Parathyroid adenoma (tissue), 2 donors: ENCODE measurements around the gene CD302.

Experiments
- H2AFZ ChIP-seq: fragments of 300-600 bp; sonication (generic); one replicate; pipeline ENCODE4 v1.7.0; 2017; ENCODE audit warnings: antibody characterized with exemption, mild to moderate bottlenecking
- H3K27ac ChIP-seq: fragments of 300-600 bp; sonication (generic); one replicate; pipeline ENCODE4 v1.7.0; 2017
- H3K27me3 ChIP-seq: fragments of 300-600 bp; sonication (generic); one replicate; pipeline ENCODE4 v1.7.0; 2017; ENCODE audit warnings: low read length; ENCODE audit not compliant: control insufficient read depth, insufficient read depth
- H3K36me3 ChIP-seq: fragments of 300-600 bp; sonication (generic); one replicate; pipeline ENCODE4 v1.7.0; 2017; ENCODE audit warnings: low read length; ENCODE audit not compliant: control insufficient read depth, insufficient read depth
- H3K4me1 ChIP-seq: fragments of 300-600 bp; sonication (generic); one replicate; pipeline ENCODE4 v1.7.0; 2017; ENCODE audit warnings: control low read depth
- H3K4me2 ChIP-seq: fragments of 300-600 bp; sonication (generic); one replicate; pipeline ENCODE4 v1.7.0; 2017; ENCODE audit warnings: low read length
- H3K4me3 ChIP-seq: fragments of 300-600 bp; sonication (generic); one replicate; pipeline ENCODE4 v1.7.0; 2017; ENCODE audit warnings: low read depth, low read length
- H3K79me2 ChIP-seq: fragments of 300-600 bp; sonication (generic); one replicate; pipeline ENCODE4 v1.7.0; 2017; ENCODE audit warnings: control low read depth
- H3K9ac ChIP-seq: fragments of 300-600 bp; sonication (generic); one replicate; pipeline ENCODE4 v1.7.0; 2017; ENCODE audit warnings: mild to moderate bottlenecking
- H3K9me3 ChIP-seq: fragments of 300-600 bp; sonication (generic); one replicate; pipeline ENCODE4 v1.7.0; 2017; ENCODE audit warnings: low read length; ENCODE audit not compliant: control insufficient read depth
- TF ChIP-seq, protein P1 (sequence below): fragments of 300-600 bp; sonication (generic); IDR thresholded peaks from one replicate; pipeline ENCODE4 v1.7.0; 2017; ENCODE audit warnings: antibody characterized with exemption, mild to moderate bottlenecking
- donor health status: primary hyperparathyroidism.

The CD302 gene

DNA sequence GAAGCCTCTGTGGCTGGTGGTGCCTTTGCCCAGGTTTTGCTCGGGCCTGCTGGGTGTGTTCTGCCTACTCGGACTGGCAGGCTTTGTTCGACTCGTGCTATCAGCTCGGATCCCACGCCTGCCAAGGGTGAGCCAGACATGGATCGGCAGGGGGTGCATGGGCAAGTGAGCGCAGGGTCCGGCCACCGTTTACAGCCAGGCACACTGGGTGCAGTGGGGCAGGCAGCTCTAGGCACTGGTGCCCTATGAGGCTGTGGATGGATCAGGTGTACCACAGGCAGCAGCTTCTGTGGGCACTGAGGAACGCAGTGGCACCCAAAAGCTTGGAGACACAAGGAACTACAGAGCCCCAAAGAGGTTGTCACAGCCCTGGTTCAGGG is 60.1 kb downstream of the CD302 start:
- Histone ChIP-seq H3K27ac (no peak overlapping the region), H3K27me3 (no peaks in the 10 kb centered on the region), H3K9ac (no peak overlapping the region), H2AFZ (no peak overlapping the region), H3K4me1 (no peaks in the 10 kb centered on the region), H3K4me2 (no peak overlapping the region), H3K4me3 (no peak overlapping the region), H3K79me2 (peaks cover 57% of the 10 kb centered on the region), H3K9me3 (no peaks in the 10 kb centered on the region), H3K36me3 (no peaks in the 10 kb centered on the region)
- TF ChIP-seq, protein P1, sequence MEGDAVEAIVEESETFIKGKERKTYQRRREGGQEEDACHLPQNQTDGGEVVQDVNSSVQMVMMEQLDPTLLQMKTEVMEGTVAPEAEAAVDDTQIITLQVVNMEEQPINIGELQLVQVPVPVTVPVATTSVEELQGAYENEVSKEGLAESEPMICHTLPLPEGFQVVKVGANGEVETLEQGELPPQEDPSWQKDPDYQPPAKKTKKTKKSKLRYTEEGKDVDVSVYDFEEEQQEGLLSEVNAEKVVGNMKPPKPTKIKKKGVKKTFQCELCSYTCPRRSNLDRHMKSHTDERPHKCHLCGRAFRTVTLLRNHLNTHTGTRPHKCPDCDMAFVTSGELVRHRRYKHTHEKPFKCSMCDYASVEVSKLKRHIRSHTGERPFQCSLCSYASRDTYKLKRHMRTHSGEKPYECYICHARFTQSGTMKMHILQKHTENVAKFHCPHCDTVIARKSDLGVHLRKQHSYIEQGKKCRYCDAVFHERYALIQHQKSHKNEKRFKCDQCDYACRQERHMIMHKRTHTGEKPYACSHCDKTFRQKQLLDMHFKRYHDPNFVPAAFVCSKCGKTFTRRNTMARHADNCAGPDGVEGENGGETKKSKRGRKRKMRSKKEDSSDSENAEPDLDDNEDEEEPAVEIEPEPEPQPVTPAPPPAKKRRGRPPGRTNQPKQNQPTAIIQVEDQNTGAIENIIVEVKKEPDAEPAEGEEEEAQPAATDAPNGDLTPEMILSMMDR, result no peak

DNA sequence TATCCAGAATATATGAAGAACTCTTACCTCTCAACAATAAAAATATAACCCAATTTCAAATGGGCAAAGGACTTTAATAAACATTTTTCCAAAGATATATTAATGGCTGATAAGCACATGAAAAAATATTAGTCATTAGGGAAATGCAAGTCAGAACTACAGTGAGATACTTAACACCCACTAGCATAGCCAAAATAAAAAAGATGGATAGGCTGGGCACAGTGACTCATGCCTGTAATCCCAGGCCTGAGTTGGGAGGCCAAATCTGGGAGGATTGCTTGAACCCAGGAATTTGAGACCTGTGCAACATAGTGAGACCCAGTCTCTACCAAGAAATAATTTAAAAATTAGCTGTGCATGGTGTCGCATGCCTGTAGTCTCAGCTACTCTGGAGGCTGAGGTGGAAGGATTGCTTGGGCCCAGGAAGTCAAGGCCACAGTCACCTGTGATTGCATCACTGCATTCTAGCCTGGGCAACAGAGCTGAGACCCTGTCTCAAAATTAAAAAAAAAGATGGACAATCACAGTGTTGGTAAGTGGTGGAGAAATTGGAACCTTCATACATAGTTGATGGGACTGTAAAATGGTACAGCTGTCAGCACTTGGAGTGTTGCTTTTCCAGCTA is 60.6 kb downstream of the CD302 start:
- H3K27ac ChIP-seq, result no peak overlapping the region
- no peaks in the 10 kb centered on the region for H3K27me3 ChIP-seq
- H3K4me2 ChIP-seq, result no peak overlapping the region
- H3K9me3 ChIP-seq, result no peaks in the 10 kb centered on the region
- no peaks in the 10 kb centered on the region for H3K36me3 ChIP-seq
- no peak overlapping the region for H3K9ac ChIP-seq
- H3K4me1 ChIP-seq, result no peaks in the 10 kb centered on the region
- TF ChIP-seq, protein P1, result no peak
- no peak overlapping the region for H3K4me3 ChIP-seq
- peaks cover 55% of the 10 kb centered on the region for H3K79me2 ChIP-seq
- H2AFZ ChIP-seq, result no peak overlapping the region

DNA sequence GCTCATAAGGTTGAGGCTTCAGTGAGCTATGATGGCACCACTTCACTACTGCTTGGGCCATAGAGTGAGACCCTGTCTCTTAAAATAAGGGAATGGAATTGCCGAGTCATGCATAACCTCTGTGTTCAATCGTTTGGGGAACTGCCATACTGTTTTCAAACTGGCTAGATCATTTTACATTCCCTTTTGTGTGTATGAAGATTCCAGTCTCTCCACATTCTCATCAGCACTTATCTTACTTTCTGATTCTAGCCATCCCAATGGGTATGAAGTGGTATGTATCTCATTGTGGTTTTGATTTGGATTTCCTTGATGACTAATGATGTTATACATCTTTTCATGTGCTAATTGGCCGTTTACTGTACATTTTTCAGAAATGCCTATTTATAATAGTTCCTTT is 62.0 kb downstream of the CD302 start:
- Histone ChIP-seq H3K27me3 (no peaks in the 10 kb centered on the region), H3K9me3 (no peaks in the 10 kb centered on the region), H2AFZ (no peak overlapping the region), H3K27ac (no peak overlapping the region), H3K36me3 (no peaks in the 10 kb centered on the region), H3K79me2 (peaks cover 54% of the 10 kb centered on the region), H3K4me1 (no peaks in the 10 kb centered on the region), H3K4me3 (no peak overlapping the region), H3K4me2 (no peak overlapping the region), H3K9ac (no peak overlapping the region)
- TF ChIP-seq, protein P1, result no peak

DNA sequence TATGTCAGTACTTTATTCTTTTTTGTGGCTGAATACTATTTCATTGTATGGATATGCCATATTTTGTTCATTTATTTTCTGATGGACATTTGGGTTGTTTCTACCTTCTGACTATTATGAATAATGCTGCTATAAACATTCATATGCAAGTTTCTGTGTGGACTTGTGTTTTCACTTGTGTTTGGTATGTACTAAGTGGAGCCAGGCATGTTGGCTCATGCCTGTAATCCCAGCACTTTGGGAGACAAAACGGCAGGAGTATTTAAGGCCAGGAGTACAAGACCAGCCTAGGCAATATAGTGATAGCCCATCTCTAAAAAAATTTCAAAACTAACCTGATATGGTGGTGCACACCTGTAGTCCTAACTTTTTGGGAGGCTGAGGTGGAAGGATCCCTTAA is 62.4 kb downstream of the CD302 start:
- no peak overlapping the region for H3K9ac ChIP-seq
- H3K4me3 ChIP-seq, result no peak overlapping the region
- H2AFZ ChIP-seq, result no peak overlapping the region
- TF ChIP-seq, protein P1, result no peak
- peaks cover 57% of the 10 kb centered on the region for H3K79me2 ChIP-seq
- H3K4me1 ChIP-seq, result no peaks in the 10 kb centered on the region
- no peaks in the 10 kb centered on the region for H3K36me3 ChIP-seq
- no peaks in the 10 kb centered on the region for H3K27me3 ChIP-seq
- H3K9me3 ChIP-seq, result no peaks in the 10 kb centered on the region
- H3K4me2 ChIP-seq, result no peak overlapping the region
- H3K27ac ChIP-seq, result no peak overlapping the region

DNA sequence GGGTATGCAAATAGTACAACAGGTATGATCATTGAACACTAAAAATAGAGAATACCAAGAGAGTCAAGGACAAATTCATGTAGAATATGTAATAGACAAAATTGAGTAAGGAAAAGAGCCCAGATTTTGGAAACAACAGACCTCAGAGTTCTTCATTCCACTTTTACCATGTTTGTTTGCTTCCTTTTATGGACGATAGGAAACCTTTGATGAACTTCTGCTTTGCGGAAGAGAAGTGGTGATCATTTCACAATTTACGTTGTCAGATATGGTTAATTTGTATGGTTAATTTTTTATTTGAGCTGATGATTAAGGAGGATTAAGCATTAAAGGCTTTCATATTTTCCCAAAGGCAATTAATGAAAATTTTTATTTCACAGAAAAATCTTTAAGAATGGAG is 69.4 kb downstream of the CD302 start:
- TF ChIP-seq, protein P1, result no peak
- H2AFZ ChIP-seq, result no peak overlapping the region
- no peaks in the 10 kb centered on the region for H3K4me1 ChIP-seq
- peaks cover 58% of the 10 kb centered on the region for H3K79me2 ChIP-seq
- no peak overlapping the region for H3K4me3 ChIP-seq
- H3K27me3 ChIP-seq, result no peaks in the 10 kb centered on the region
- H3K9me3 ChIP-seq, result no peaks in the 10 kb centered on the region
- H3K4me2 ChIP-seq, result no peak overlapping the region
- no peaks in the 10 kb centered on the region for H3K36me3 ChIP-seq
- no peak overlapping the region for H3K9ac ChIP-seq
- H3K27ac ChIP-seq, result no peak overlapping the region
